Adrenal gland (tissue), 12 donors: Measurements from ENCODE around the gene CFAP74. TPM values are rescaled to one million over a fixed set of nuclear protein-coding genes. Genes with fewer than 3 reads are reported as not detected.

Experiments used
- DNase-seq, 7 donors: peaks; one replicate each; pipeline ENCODE4 v3.0.0-alpha.2; 2019 to 2020
- H3K27ac ChIP-seq, 5 donors: fragments of 200-600 bp; sonication (generic) in 4 of 5; 1 replicate in 3 of 5; 2 replicates in 2 of 5; pipeline versions ENCODE4 v1.5.1 to v1.8.0; 2016 to 2020; ENCODE audit warnings: mild to moderate bottlenecking in 1 of 5
- H3K27me3 ChIP-seq: fragments of 200-600 bp; 2 replicates; pipeline ENCODE4 v1.8.0; 2021
- H3K36me3 ChIP-seq, 2 donors: fragments of 200-600 bp; replicated peaks in 1 of 2; 1 replicate in 1 of 2; 2 replicates in 1 of 2; pipeline versions ENCODE4 v1.5.1 to v1.8.0; 2018 to 2022
- H3K4me1 ChIP-seq, 2 donors: fragments of 200-600 bp; replicated peaks in 1 of 2; 1 replicate in 1 of 2; 2 replicates in 1 of 2; pipeline versions ENCODE4 v1.5.1 to v1.8.0; 2018 to 2021
- H3K4me3 ChIP-seq, 4 donors: fragments of 200-600 bp; sonication (generic) in 3 of 4; one replicate each; pipeline ENCODE4 v1.5.1; 2016 to 2018
- H3K9me3 ChIP-seq, 3 donors: fragments of 200-600 bp; sonication (generic) in 1 of 3; replicated peaks in 1 of 3; 1 replicate in 2 of 3; 2 replicates in 1 of 3; pipeline versions ENCODE4 v1.5.1 to v1.8.0; 2016 to 2021
- CTCF ChIP-seq, 6 experiments: fragments of 450-650 bp in 4 of 6; fragments of 200-600 bp in 2 of 6; sonication (generic) in 1 of 6; IDR thresholded peaks; 1 replicate in 5 of 6; 2 replicates in 1 of 6; pipeline versions ENCODE4 v1.5.1 to v1.8.0; 2016 to 2021; ENCODE audit warnings: antibody characterized with exemption in 6 of 6, mild to moderate bottlenecking in 2 of 6, moderate library complexity in 1 of 6
- POLR2A ChIP-seq, 2 donors: fragments of 450-650 bp; IDR thresholded peaks; one replicate each; pipeline ENCODE4 v1.6.1; 2017; ENCODE audit warnings: antibody characterized with exemption in 2 of 2, mild to moderate bottlenecking in 2 of 2, moderate library complexity in 1 of 2
- WGBS, 4 donors: extraction: QIAGEN DNeasy Blood & Tissue Kit in 2 of 4; methylation state at CpG; one replicate each; pipeline versions ENCODE4 v1.1.5 to v1.1.7; 2013 to 2017; 5-methylcytosine and 5-hydroxymethylcytosine counted together
- intact Hi-C, 2 donors: fragments of 100-400 bp; cut with DNase I; formaldehyde crosslinking; loops; one replicate each; pipeline versions ENCODE4 v1.14.1 to v1.15.0; 2022 to 2023
- polyA plus RNA-seq, 3 donors: library from polyadenylated mRNA; stranded (reverse); fragments of 200-250 nt in 2 of 3; fragments of 350-450 nt in 1 of 3; fragmentation: Illumina TruSeq in 1 of 3; extraction: RNeasy Lipid Tissue Mini Kit (QIAGEN cat#74804) in 1 of 3; gene quantifications; one replicate each; pipeline ENCODE4 v1.2.3, GENCODE V29; 2013 to 2014
- total RNA-seq, 9 donors: library from RNA; depleted of rRNA in 4 of 9; stranded (reverse); fragments of >200 nt in 4 of 9; fragments of 120-200 nt in 1 of 9; fragmentation: NEBNext Ultra II Directional in 1 of 9; extraction: Animal tissue kit (Norgen Biotek cat#: 25700) in 1 of 9; gene quantifications; one replicate each; pipeline versions ENCODE4 v1.1.0 to v1.2.4, GENCODE V29; 2013 to 2023
- donor health status: healthy with polysubstance abuse.
- donor health status: Bipolar disorder and iron deficiency.
- donor health status: DM: yes; HTN: yes; CAD: no.
- donor health status: DM: no; HTN: no; CAD: no.
- donor health status: DM: no; HTN: no; CAD: no.
- donor health status: DM: yes; HTN: yes; CAD: no.

The CFAP74 gene
- total and polyA plus RNA-seq, 12 donors = 0.11 to 7.6 (median 2.8) TPM; not detected in 1

GRCh38 chr1:1921901-1922701 is 81.5 kb downstream of the CFAP74 start:
- TF ChIP-seq POLR2A (IDR thresholded peaks at IDR 0.05) = no peak
- no peak for TF ChIP-seq CTCF (IDR thresholded peaks at IDR 0.05)
- H3K27me3 ChIP-seq = no peaks in the 10 kb centered on the region
- no peak overlapping the region for H3K4me3 ChIP-seq
- H3K36me3 ChIP-seq = no peaks in the 10 kb centered on the region
- DNase-seq = peak in 1 of 7 donors; percentile 24
- intact Hi-C loops = no loop called here
- H3K27ac ChIP-seq = no peak overlapping the region
- 86 to 96% (median 92%) methylated on average over 13 to 16 of the region's 16 CpGs for WGBS, 4 donors
- no peaks in the 10 kb centered on the region for H3K9me3 ChIP-seq
- peaks cover 13 to 14% of the 10 kb centered on the region in 2 donors for H3K4me1 ChIP-seq

- 87 to 100% (median 89%) methylated on average over 1 to 6 of the region's 6 CpGs for WGBS, 4 donors
- Histone ChIP-seq H3K9me3 (no peaks in the 10 kb centered on the region), H3K36me3 (no peaks in the 10 kb centered on the region), H3K27me3 (no peaks in the 10 kb centered on the region), H3K4me3 (no peak overlapping the region), H3K4me1 (peaks cover 13 to 14% of the 10 kb centered on the region in 2 donors), H3K27ac (no peak overlapping the region)
- intact Hi-C loops = no loop called here
- peak in 3 of 7 donors; percentile 15 to 36 (median 21) for DNase-seq
- no peak for TF ChIP-seq CTCF (IDR thresholded peaks at IDR 0.05)
- TF ChIP-seq POLR2A (IDR thresholded peaks at IDR 0.05) = no peak
Observed at GRCh38 chr1:1921459-1921862, 82.1 kb downstream of the CFAP74 start.

- WGBS, 4 donors = 86 to 91% (median 89%) methylated on average over 10 to 27 of the region's 27 CpGs
- H3K27me3 ChIP-seq = no peaks in the 10 kb centered on the region
- no peak overlapping the region for H3K4me3 ChIP-seq
- no peaks in the 10 kb centered on the region for H3K9me3 ChIP-seq
- no peak overlapping the region for H3K27ac ChIP-seq
- peak in 3 of 7 donors; percentile 21 to 43 (median 41) for DNase-seq
- no peaks in the 10 kb centered on the region for H3K36me3 ChIP-seq
- H3K4me1 ChIP-seq = peaks cover 13 to 14% of the 10 kb centered on the region in 2 donors
- intact Hi-C loops = no loop called here
- TF ChIP-seq POLR2A (IDR thresholded peaks at IDR 0.05) (no peak), CTCF (IDR thresholded peaks at IDR 0.05) (peak in 1 of 6 experiments; percentile 8)
Observed at GRCh38 chr1:1920608-1921458, 82.8 kb downstream of the CFAP74 start.

- no peak for TF ChIP-seq POLR2A (IDR thresholded peaks at IDR 0.05)
- DNase-seq = peak in 1 of 7 donors; percentile 29
- whole genome bisulfite sequencing, 4 donors = 75 to 87% (median 86%) methylated on average over 3 to 6 of the region's 6 CpGs
Observed at GRCh38 chr1:1920057-1920607, 83.5 kb downstream of the CFAP74 start.

More at GRCh38 chr1:1920057-1920607, 83.5 kb downstream of the CFAP74 start:
- Histone ChIP-seq H3K4me1 (peaks cover 13 to 14% of the 10 kb centered on the region in 2 donors), H3K27ac (peak overlapping the region in 4 of 5 donors; percentile 1 to 89 (median 78)), H3K27me3 (no peaks in the 10 kb centered on the region), H3K36me3 (no peaks in the 10 kb centered on the region), H3K9me3 (no peaks in the 10 kb centered on the region), H3K4me3 (no peak overlapping the region)
- intact Hi-C loops = no loop called here
